UCSD-AML1 (cell line): Measurements from ENCODE around the gene TRAM1L1.

ENCODE experiments used
- DNase-seq: peaks from one replicate; lab custom pipeline; 2025; ENCODE audit not compliant: unreplicated experiment; lab: John Stamatoyannopoulos, UW

Gene TRAM1L1

GRCh38 chr4:117084866-117085701 lies at the start of gene TRAM1L1:
Gene TRAM1L1, minus strand, starts transcription at chr4:117085576. Its CDS starts 183 bp downstream, at chr4:117085393.
- DNase-seq: no peak

GRCh38 chr4:117134386-117134785 lies 49.0 kb upstream of the TRAM1L1 start:
- no peak for DNase-seq

DNA sequence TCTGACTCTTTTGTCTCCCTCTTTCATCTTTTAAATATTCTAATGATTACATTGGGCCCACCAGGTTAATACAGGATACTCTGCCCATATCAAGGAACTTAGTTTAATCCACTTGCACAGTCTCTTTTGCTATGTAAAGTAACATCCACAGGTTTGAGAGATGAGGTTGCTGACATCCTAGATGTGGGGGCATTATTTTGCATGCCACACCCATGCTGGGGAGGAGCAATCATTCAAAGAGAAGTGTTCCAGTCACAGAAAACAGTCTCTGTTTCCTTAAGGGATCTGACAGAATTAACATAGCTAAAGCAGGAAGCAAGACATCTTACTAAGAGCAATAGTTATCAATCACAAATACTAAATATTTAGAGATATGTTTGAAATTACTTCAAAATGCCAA lies 11.5 kb upstream of the TRAM1L1 start:
- DNase-seq: no peak

DNA sequence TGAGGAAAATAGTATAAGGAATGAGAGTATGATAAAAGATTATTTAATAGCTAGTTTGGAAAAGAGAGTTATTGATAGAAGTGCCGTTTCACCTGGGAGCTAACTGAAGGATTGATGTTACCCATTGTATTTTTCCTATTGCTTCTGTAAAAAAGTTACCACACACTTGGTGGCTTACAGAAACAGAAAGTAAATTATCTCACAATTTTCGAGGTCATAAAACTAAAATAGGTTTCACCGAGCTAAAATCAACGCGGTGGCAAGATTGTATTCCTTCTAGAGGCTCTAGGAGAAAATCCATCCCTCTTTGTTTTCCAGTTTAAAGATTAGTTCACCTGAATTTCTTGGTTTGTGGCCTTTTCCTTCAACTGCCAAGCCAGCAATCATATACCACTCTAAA lies 11.1 kb upstream of the TRAM1L1 start:
- DNase-seq: no peak

- DNase-seq: no peak
Observed at GRCh38 chr4:117093571-117093970, 8.2 kb upstream of the TRAM1L1 start.

GRCh38 chr4:117077760-117078159 lies 7.6 kb downstream of the TRAM1L1 start:
- DNase-seq: no peak

GRCh38 chr4:117068120-117068519 lies 17.3 kb downstream of the TRAM1L1 start:
- no peak for DNase-seq

GRCh38 chr4:117063961-117064696 lies 21.2 kb downstream of the TRAM1L1 start:
- DNase-seq: no peak

GRCh38 chr4:117042962-117043361 lies 42.4 kb downstream of the TRAM1L1 start:
- DNase-seq: no peak
